Measurements from ENCODE around the gene SLC43A2. TPM values are rescaled to one million over a fixed set of nuclear protein-coding genes. Genes with fewer than 3 reads are reported as not detected.

SLC43A2 gene
- total RNA-seq, 1 experiment from 2014 or later, result 11.0 TPM

DNA sequence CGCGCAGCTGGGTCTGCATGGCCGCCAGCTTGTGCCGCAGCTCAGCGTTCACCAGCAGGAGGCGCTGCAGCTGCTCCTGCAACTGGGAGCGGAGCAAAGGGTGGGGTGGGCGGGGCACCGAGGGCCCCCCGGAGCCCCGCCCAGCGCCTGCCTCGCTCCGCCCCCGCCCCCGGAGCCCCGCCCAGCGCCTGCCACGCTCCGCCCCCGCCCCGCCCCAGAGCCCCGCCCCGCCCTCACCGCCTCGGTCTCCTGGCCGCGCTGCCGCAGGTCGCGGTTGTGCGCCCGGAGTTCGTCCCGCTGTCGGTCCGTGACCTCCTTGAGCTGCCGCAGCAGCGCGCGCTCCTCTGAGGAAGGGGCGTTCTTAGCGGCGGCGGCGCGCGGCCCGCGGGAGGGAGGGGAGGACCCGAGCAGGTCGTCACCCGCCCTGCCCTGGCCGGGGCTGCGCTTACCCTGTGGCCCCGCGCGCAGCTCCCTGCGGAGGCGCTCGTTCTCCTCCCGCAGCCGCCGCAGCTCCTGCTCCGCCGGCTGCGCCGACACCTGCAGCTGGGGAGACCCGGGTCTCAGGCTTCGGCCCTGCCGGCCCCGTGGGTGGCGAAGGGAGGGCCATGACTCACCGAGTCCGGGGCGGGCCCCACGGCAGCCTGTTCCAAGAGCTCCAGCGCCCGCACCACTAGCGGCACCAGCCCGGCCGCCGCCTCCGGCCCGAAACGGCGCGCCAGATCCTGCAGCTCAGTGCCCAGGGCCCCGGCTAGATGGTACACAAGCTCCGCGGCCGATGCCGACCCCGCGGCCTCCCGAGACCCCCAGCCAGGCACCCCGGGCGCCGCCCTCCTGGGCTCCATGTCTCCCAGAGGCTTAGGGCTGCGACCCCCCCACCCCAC, 20.6 kb upstream of the SLC43A2 start:
- Mint-ChIP-seq H3K27ac (no peak overlapping the region), H3K4me1 (peaks cover 29% of the 10 kb centered on the region), H3K27me3 (ENCODE audit: low read depth) (peaks cover 3% of the 10 kb centered on the region), H3K4me3 (peak overlapping the region; percentile 72), H3K9me3 (no peaks in the 10 kb centered on the region), H3K36me3 (peaks cover 37% of the 10 kb centered on the region)
- TF ChIP-seq CREB1 (CRISPR knock-in tag; IDR thresholded peaks at IDR 0.05) (no peak), SP1 (CRISPR knock-in tag; conservative IDR thresholded peaks at IDR 0.05) (peak; percentile 89), ELF4 (CRISPR knock-in tag; IDR thresholded peaks at IDR 0.05; ENCODE audit: low read depth) (no peak), MXD4 (CRISPR knock-in tag; IDR thresholded peaks at IDR 0.05; ENCODE audit: borderline replicate concordance) (no peak), E2F5 (CRISPR knock-in tag; IDR thresholded peaks at IDR 0.05) (0 out of 2 replicates have a peak, but pooled peaks have one; percentile 70), CTCF (IDR thresholded peaks at IDR 0.05) (peak; percentile 86; the same call in 1 of the 2 replicates), FOXP4 (CRISPR knock-in tag; IDR thresholded peaks at IDR 0.05) (peak; percentile 52; the same call in 1 of the 2 replicates), NFYB (CRISPR knock-in tag; conservative IDR thresholded peaks at IDR 0.05; ENCODE audit: low read depth) (peak; percentile 25; the same call in 1 of the 2 replicates), ARID4B (CRISPR knock-in tag; IDR thresholded peaks at IDR 0.05; ENCODE audit: borderline replicate concordance) (peak; percentile 51; the same call in 1 of the 2 replicates), TEAD1 (CRISPR knock-in tag; IDR thresholded peaks at IDR 0.05) (peak; percentile 14; the same call in 1 of the 2 replicates)
- TF ChIP-seq, protein P1, sequence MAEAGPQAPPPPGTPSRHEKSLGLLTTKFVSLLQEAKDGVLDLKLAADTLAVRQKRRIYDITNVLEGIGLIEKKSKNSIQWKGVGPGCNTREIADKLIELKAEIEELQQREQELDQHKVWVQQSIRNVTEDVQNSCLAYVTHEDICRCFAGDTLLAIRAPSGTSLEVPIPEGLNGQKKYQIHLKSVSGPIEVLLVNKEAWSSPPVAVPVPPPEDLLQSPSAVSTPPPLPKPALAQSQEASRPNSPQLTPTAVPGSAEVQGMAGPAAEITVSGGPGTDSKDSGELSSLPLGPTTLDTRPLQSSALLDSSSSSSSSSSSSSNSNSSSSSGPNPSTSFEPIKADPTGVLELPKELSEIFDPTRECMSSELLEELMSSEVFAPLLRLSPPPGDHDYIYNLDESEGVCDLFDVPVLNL (CRISPR knock-in tag; IDR thresholded peaks at IDR 0.05; ENCODE audit: borderline replicate concordance, low read depth), result no peak
- TF ChIP-seq, protein P2, sequence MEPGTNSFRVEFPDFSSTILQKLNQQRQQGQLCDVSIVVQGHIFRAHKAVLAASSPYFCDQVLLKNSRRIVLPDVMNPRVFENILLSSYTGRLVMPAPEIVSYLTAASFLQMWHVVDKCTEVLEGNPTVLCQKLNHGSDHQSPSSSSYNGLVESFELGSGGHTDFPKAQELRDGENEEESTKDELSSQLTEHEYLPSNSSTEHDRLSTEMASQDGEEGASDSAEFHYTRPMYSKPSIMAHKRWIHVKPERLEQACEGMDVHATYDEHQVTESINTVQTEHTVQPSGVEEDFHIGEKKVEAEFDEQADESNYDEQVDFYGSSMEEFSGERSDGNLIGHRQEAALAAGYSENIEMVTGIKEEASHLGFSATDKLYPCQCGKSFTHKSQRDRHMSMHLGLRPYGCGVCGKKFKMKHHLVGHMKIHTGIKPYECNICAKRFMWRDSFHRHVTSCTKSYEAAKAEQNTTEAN (CRISPR knock-in tag; IDR thresholded peaks at IDR 0.05), result 0 out of 2 replicates have a peak, but pooled peaks have one; percentile 22
- TF ChIP-seq, protein P3, sequence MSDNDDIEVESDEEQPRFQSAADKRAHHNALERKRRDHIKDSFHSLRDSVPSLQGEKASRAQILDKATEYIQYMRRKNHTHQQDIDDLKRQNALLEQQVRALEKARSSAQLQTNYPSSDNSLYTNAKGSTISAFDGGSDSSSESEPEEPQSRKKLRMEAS (CRISPR knock-in tag; IDR thresholded peaks at IDR 0.05), result 0 out of 2 replicates have a peak, but pooled peaks have one; percentile 13
- TF ChIP-seq, protein P4, sequence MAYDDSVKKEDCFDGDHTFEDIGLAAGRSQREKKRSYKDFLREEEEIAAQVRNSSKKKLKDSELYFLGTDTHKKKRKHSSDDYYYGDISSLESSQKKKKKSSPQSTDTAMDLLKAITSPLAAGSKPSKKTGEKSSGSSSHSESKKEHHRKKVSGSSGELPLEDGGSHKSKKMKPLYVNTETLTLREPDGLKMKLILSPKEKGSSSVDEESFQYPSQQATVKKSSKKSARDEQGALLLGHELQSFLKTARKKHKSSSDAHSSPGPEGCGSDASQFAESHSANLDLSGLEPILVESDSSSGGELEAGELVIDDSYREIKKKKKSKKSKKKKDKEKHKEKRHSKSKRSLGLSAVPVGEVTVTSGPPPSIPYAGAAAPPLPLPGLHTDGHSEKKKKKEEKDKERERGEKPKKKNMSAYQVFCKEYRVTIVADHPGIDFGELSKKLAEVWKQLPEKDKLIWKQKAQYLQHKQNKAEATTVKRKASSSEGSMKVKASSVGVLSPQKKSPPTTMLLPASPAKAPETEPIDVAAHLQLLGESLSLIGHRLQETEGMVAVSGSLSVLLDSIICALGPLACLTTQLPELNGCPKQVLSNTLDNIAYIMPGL (CRISPR knock-in tag; IDR thresholded peaks at IDR 0.05), result peak; percentile 79; the same call in 1 of the 2 replicates
- DNase-seq (ENCODE audit: low spot score) (peak; percentile 95), ATAC-seq (peak; percentile 56)
- POLR2A ChIA-PET, result interaction anchor here (0.6 to 2.3 kb wide), 12 partner anchors 11 to 133 kb away, joined by 3 to 12 read pairs (median 4); partner anchors contain the start of genes INPP5K and SLC43A2
- CTCF ChIA-PET, result interaction anchor here (0.5 to 7.2 kb wide), 61 partner anchors 9 to 772 kb away, joined by 3 to 133 read pairs (median 5); partner anchors contain the start of genes INPP5K, PITPNA, PRPF8 and RPA1
